ENCODE data around the gene SEC23A. TPM values are rescaled to one million over a fixed set of nuclear protein-coding genes. Genes with fewer than 3 reads are reported as not detected.

SEC23A gene
- total and polyA plus RNA-seq, 2 of the 8 experiments (the other 6 are each of a cell fraction or from before 2014, with no cell fraction given), result 30.9 to 58.2 TPM

GRCh38 chr14:39030209-39030608 lies 72.8 kb downstream of the SEC23A start:
- WGBS, 2 experiments (ENCODE audit: extremely low coverage in 1 of 2, insufficient coverage in 1 of 2, insufficient read length in 1 of 2, insufficient replicate concordance in 2 of 2, low coverage in 1 of 2, low lambda C conversion rate in 2 of 2, missing lambda C conversion rate in 1 of 2), result 86% methylated on average over 5 of the region's 10 CpGs; no CpG with 5 or more reads in 1 of the 2 experiments
- Histone ChIP-seq H3K4me2 (ENCODE audit: insufficient read depth in 1 of 2, low read depth in 2 of 2, low read length in 2 of 2) (no peak overlapping the region), H3K56ac (replicated peaks; ENCODE audit: insufficient read length, low read depth, low read length) (no peak overlapping the region), H3K36me3 (ENCODE audit: control insufficient read depth in 2 of 4, insufficient read depth in 4 of 4, low read length in 3 of 4) (peaks cover 0 to 26% (median 10%) of the 10 kb centered on the region in 4 experiments; a peak in 4 of 8 replicates), H4K8ac (ENCODE audit: extremely low read depth, insufficient read depth, low read length) (peak overlapping the region; percentile 35; the same call in 1 of the 2 replicates), H2BK120ac (replicated peaks; ENCODE audit: low read depth, low read length) (no peak overlapping the region), H2AK5ac (ENCODE audit: low read depth, low read length) (no peak overlapping the region), H3K9ac (replicated peaks in 1 of 4; ENCODE audit: extremely low read depth in 1 of 4, low read depth in 3 of 4, low read length in 3 of 4) (no peak overlapping the region), H3K27me3 (replicated peaks in 1 of 4; ENCODE audit: control insufficient read depth in 3 of 4, extremely low read depth in 1 of 4, insufficient read depth in 3 of 4, low read length in 3 of 4) (peaks cover 0 to 1% (median 0%) of the 10 kb centered on the region in 4 experiments; a peak in 1 of 7 replicates), H2BK5ac (ENCODE audit: low read depth, low read length) (no peak overlapping the region), H2BK20ac (ENCODE audit: low read length) (no peak overlapping the region), H3K4me1 (replicated peaks in 1 of 4; ENCODE audit: control insufficient read depth in 3 of 4, insufficient read depth in 4 of 4, low read length in 3 of 4) (no peaks in the 10 kb centered on the region), H3K4ac (replicated peaks; ENCODE audit: insufficient read length, low read depth, low read length) (no peak overlapping the region), H3K18ac (ENCODE audit: extremely low read depth, low read length) (no peak overlapping the region), H4K91ac (replicated peaks; ENCODE audit: insufficient read length, low read length) (no peak overlapping the region), H4K20me1 (replicated peaks in 1 of 2; ENCODE audit: control insufficient read depth in 1 of 2, insufficient read depth in 2 of 2, low read length in 2 of 2) (no peaks in the 10 kb centered on the region), H3K79me1 (ENCODE audit: low read depth, low read length) (no peaks in the 10 kb centered on the region), H4K5ac (ENCODE audit: insufficient read length, low read depth, low read length) (no peak overlapping the region), H2BK15ac (ENCODE audit: low read length) (no peak overlapping the region), H3K79me2 (ENCODE audit: control insufficient read depth in 1 of 2, insufficient read depth in 2 of 2, low read length in 2 of 2) (no peaks in the 10 kb centered on the region), H3K9me3 (ENCODE audit: insufficient read depth in 2 of 2, low read depth in 1 of 2, low read length in 1 of 2) (no peaks in the 10 kb centered on the region), H2AFZ (ENCODE audit: low read length) (no peak overlapping the region), H2BK12ac (ENCODE audit: low read depth, low read length) (no peak overlapping the region), H3K14ac (ENCODE audit: insufficient read length) (no peak overlapping the region), H3K27ac (ENCODE audit: low read depth, low read length) (no peak overlapping the region), H3K23ac (ENCODE audit: insufficient read length) (no peak overlapping the region), H3K4me3 (ENCODE audit: extremely low read depth in 1 of 4, insufficient read depth in 2 of 4, low read depth in 3 of 4, low read length in 4 of 4) (no peak overlapping the region), H3K23me2 (ENCODE audit: low read depth, low read length) (no peaks in the 10 kb centered on the region)
- ChIA-PET CTCF (ENCODE audit: partially characterized antibody) (interaction anchor here (2.2 kb wide), 1 partner anchor 14 kb away, joined by 9 read pairs; no protein-coding TSS in a partner anchor), POLR2A (ENCODE audit: partially characterized antibody) (no interaction called here)
- TF ChIP-seq POLR2AphosphoS5 (IDR thresholded peaks at IDR 0.05; ENCODE audit: low read depth, low read length), result 0 out of 2 replicates have a peak, but pooled peaks have one; percentile 24
- TF ChIP-seq CREB1 (IDR thresholded peaks at IDR 0.05), result no peak
- FAIRE-seq, result no peak
- DNase-seq (ENCODE audit: low read depth in 1 of 2, low spot score in 2 of 2), result no peak

Measured in H1 (cell line).